Smooth muscle cell (in vitro differentiated cells): ENCODE measurements around the gene KIF16B. TPM values are rescaled to one million over a fixed set of nuclear protein-coding genes. Genes with fewer than 3 reads are reported as not detected.

Source experiments
- DNase-seq: peaks from one replicate; lab custom pipeline; 2025; ENCODE audit not compliant: unreplicated experiment; lab: John Stamatoyannopoulos, UW
- H2AFZ ChIP-seq: fragments of 200-600 bp; sonication (generic); 2 replicates; pipeline ENCODE4 v1.6.0; 2016; ENCODE audit warnings: antibody characterized with exemption, low read depth, mild to moderate bottlenecking
- H3F3A ChIP-seq: fragments of 200-600 bp; sonication (generic); 2 replicates; pipeline ENCODE4 v1.6.0; 2017; ENCODE audit warnings: antibody characterized with exemption, low read depth
- H3K27ac ChIP-seq: fragments of 200-600 bp; sonication (generic); 2 replicates; pipeline ENCODE4 v1.5.1; 2016; ENCODE audit warnings: low read depth, mild to moderate bottlenecking
- H3K27me3 ChIP-seq: fragments of 200-600 bp; sonication (generic); 2 replicates; pipeline ENCODE4 v1.6.1; 2016; ENCODE audit warnings: low read depth, mild to moderate bottlenecking
- H3K36me3 ChIP-seq: fragments of 200-600 bp; sonication (generic); 2 replicates; pipeline ENCODE4 v1.5.1; 2016; ENCODE audit warnings: low read depth
- H3K4me1 ChIP-seq: fragments of 200-600 bp; sonication (generic); 2 replicates; pipeline ENCODE4 v1.5.1; 2016; ENCODE audit warnings: low read depth
- H3K4me2 ChIP-seq: fragments of 200-600 bp; sonication (generic); 2 replicates; pipeline ENCODE4 v1.6.0; 2016; ENCODE audit warnings: mild to moderate bottlenecking
- H3K4me3 ChIP-seq: fragments of 200-600 bp; sonication (generic); 2 replicates; pipeline ENCODE4 v1.5.1; 2016; ENCODE audit warnings: mild to moderate bottlenecking
- H3K79me2 ChIP-seq: fragments of 200-600 bp; sonication (generic); 2 replicates; pipeline ENCODE4 v1.6.0; 2016; ENCODE audit warnings: low read depth, mild to moderate bottlenecking
- H3K9ac ChIP-seq: fragments of 200-600 bp; sonication (generic); 2 replicates; pipeline ENCODE4 v1.6.0; 2016; ENCODE audit warnings: low read depth
- H3K9me3 ChIP-seq: fragments of 200-600 bp; sonication (generic); replicated peaks from 2 replicates; pipeline ENCODE4 v1.5.1; 2016; ENCODE audit warnings: low read depth
- H4K20me1 ChIP-seq: fragments of 200-600 bp; sonication (generic); 2 replicates; pipeline ENCODE4 v1.6.0; 2016; ENCODE audit warnings: low read depth
- WGBS: methylation state at CpG from one replicate; pipeline ENCODE4 v1.1.7; 2016; ENCODE audit warnings: low lambda C conversion rate; 5-methylcytosine and 5-hydroxymethylcytosine counted together
- polyA plus RNA-seq: library from polyadenylated mRNA; unstranded; fragments of >200 nt; fragmentation: Nextera tagmentation; extraction: Ambion mirVana; gene quantifications from 2 replicates; pipeline ENCODE4 v1.2.1, GENCODE V29; 2016
- total RNA-seq: library from RNA; depleted of rRNA; stranded (reverse); fragments of >200 nt; gene quantifications from 2 replicates; pipeline ENCODE4 v1.2.3, GENCODE V29; 2014
- TF ChIP-seq, protein P1 (sequence below): fragments of 200-600 bp; sonication (generic); IDR thresholded peaks from 2 replicates; pipeline ENCODE4 v1.5.1; 2017; ENCODE audit warnings: borderline replicate concordance, mild to moderate bottlenecking, antibody characterized with exemption; ENCODE audit not compliant: insufficient read depth, poor library complexity, severe bottlenecking

KIF16B gene
- total and polyA plus RNA-seq, 2 experiments from 2014 or later, result 3.6 to 12.9 TPM

DNA sequence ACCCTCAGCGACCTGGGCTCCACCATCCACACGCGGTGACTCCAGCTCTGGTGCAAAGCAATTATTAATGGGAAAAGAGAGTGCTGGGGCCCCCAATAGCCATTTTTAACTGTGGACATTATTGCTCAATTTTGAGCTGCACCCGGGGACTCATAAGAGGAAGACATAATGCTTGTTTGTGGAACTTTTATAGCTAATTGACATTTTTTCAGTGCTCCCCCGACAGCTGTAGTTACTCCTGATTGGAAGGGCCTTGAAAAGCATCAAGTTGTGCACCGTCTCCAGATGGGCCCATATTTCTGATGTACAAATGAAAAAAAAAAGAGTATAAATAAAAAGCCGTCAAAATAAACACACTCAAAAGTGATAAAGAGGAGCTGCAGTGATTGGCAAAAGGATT lies 327.0 kb downstream of the KIF16B start:
- no peak for DNase-seq
- Histone ChIP-seq H3K9ac (no peak overlapping the region), H3K36me3 (no peaks in the 10 kb centered on the region), H3K9me3 (no peaks in the 10 kb centered on the region), H2AFZ (no peak overlapping the region), H3K79me2 (no peaks in the 10 kb centered on the region), H3K27me3 (peaks cover 25% of the 10 kb centered on the region), H3K4me3 (no peak overlapping the region), H3K4me1 (no peaks in the 10 kb centered on the region), H3K27ac (no peak overlapping the region), H4K20me1 (no peaks in the 10 kb centered on the region), H3F3A (no peaks in the 10 kb centered on the region), H3K4me2 (no peak overlapping the region)
- 92% methylated on average over 7 of the region's 7 CpGs for WGBS
- TF ChIP-seq, protein P1, sequence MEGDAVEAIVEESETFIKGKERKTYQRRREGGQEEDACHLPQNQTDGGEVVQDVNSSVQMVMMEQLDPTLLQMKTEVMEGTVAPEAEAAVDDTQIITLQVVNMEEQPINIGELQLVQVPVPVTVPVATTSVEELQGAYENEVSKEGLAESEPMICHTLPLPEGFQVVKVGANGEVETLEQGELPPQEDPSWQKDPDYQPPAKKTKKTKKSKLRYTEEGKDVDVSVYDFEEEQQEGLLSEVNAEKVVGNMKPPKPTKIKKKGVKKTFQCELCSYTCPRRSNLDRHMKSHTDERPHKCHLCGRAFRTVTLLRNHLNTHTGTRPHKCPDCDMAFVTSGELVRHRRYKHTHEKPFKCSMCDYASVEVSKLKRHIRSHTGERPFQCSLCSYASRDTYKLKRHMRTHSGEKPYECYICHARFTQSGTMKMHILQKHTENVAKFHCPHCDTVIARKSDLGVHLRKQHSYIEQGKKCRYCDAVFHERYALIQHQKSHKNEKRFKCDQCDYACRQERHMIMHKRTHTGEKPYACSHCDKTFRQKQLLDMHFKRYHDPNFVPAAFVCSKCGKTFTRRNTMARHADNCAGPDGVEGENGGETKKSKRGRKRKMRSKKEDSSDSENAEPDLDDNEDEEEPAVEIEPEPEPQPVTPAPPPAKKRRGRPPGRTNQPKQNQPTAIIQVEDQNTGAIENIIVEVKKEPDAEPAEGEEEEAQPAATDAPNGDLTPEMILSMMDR, result no peak

DNA sequence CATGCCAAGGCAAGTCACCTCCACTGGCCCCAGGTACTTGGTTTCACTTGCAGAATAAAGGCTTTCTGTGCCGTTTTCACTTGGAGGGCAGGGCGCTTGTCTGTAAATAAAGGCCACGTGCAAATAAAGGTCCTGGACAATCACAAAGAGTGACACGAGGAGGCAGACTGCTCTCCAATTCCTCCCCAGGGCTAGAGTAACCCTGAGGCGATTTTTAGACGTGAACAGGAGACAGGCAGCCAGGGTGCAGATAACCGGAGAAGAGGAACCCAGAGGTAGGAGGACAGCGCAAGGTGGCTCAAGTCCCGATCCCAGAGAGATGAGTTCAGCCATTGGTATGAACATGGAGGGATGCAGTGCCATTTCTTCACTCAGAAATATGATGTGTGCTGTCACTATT lies 327.4 kb downstream of the KIF16B start:
- no peak overlapping the region for H3K4me3 ChIP-seq
- H3K9ac ChIP-seq, result no peak overlapping the region
- no peaks in the 10 kb centered on the region for H4K20me1 ChIP-seq
- no peak overlapping the region for H3K4me2 ChIP-seq
- no peaks in the 10 kb centered on the region for H3K79me2 ChIP-seq
- H2AFZ ChIP-seq, result no peak overlapping the region
- H3K36me3 ChIP-seq, result no peaks in the 10 kb centered on the region
- TF ChIP-seq, protein P1, result no peak
- no peaks in the 10 kb centered on the region for H3F3A ChIP-seq
- no peak for DNase-seq
- peaks cover 22% of the 10 kb centered on the region for H3K27me3 ChIP-seq
- no peaks in the 10 kb centered on the region for H3K4me1 ChIP-seq
- WGBS, result 80% methylated on average over 9 of the region's 9 CpGs
- no peak overlapping the region for H3K27ac ChIP-seq
- H3K9me3 ChIP-seq, result no peaks in the 10 kb centered on the region

DNA sequence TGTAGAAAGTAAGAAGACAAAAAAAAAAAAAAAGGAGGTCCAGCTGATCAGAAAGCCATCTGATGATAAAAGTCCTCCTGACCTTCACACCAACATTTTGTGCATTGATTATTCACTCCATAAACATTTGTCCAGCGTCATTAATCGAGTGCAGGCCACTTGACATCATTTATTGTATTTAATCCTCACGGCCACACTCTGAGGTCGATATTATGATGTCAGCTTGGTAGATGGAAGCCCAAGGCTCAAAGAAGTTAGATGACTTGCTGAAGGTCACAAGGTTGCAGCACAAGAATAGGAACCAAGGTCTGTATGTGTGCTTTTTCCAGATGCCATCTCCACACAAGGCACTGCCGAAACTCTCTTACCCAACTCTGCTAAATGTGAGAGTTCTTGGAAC lies 328.4 kb downstream of the KIF16B start:
- 95% methylated on average over 5 of the region's 5 CpGs for WGBS
- Histone ChIP-seq H3K9me3 (no peaks in the 10 kb centered on the region), H4K20me1 (no peaks in the 10 kb centered on the region), H3K4me2 (no peak overlapping the region), H3K27ac (no peak overlapping the region), H2AFZ (no peak overlapping the region), H3K9ac (no peak overlapping the region), H3K4me1 (no peaks in the 10 kb centered on the region), H3F3A (no peaks in the 10 kb centered on the region), H3K79me2 (no peaks in the 10 kb centered on the region), H3K36me3 (no peaks in the 10 kb centered on the region), H3K4me3 (no peak overlapping the region), H3K27me3 (peaks cover 20% of the 10 kb centered on the region)
- DNase-seq, result no peak
- TF ChIP-seq, protein P1, result no peak

DNA sequence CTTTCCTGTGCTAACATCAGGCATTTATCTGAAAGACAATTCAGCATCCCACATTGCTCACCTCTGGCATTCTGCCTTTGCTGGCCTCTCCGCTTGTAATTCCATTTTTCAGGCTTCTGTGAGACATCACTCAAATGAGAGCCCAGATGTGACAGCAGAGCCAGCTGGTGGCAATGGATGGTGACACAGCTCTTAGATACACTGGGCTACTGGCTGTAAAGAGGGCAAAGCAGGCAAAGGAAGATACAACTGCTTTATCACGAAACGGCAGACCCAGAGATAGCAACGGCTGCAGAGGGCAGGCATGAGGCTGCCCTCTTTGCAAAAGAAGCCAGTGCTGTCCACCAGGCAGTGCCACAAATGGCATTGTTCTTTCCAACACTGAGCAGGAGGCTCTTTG lies 329.8 kb downstream of the KIF16B start:
- H3K9me3 ChIP-seq, result no peaks in the 10 kb centered on the region
- H4K20me1 ChIP-seq, result no peaks in the 10 kb centered on the region
- H3K4me1 ChIP-seq, result no peaks in the 10 kb centered on the region
- no peak overlapping the region for H3K27ac ChIP-seq
- TF ChIP-seq, protein P1, result no peak
- H2AFZ ChIP-seq, result no peak overlapping the region
- peaks cover 17% of the 10 kb centered on the region for H3K27me3 ChIP-seq
- H3K4me3 ChIP-seq, result no peak overlapping the region
- H3K79me2 ChIP-seq, result no peaks in the 10 kb centered on the region
- H3K36me3 ChIP-seq, result no peaks in the 10 kb centered on the region
- no peak overlapping the region for H3K4me2 ChIP-seq
- DNase-seq, result no peak
- 71% methylated on average over 4 of the region's 4 CpGs for WGBS
- H3F3A ChIP-seq, result no peaks in the 10 kb centered on the region
- H3K9ac ChIP-seq, result no peak overlapping the region
